ENCODE measurements around the gene IL22.

The IL22 gene

GRCh38 chr12:68233498-68233897 lies 19.9 kb downstream of the IL22 start:
- no peak for TF ChIP-seq CTCF (conservative IDR thresholded peaks at IDR 0.05; ENCODE audit: low read depth, low read length)

GRCh38 chr12:68231691-68232090 lies 21.7 kb downstream of the IL22 start:
- TF ChIP-seq CTCF (conservative IDR thresholded peaks at IDR 0.05; ENCODE audit: low read depth, low read length): no peak

More at GRCh38 chr12:68233498-68233897, 19.9 kb downstream of the IL22 start:
- no peak for DNase-seq (ENCODE audit: low read depth)
- H3K4me3 ChIP-seq (ENCODE audit: low read length): no peak overlapping the region

GRCh38 chr12:68231229-68231628 lies 22.2 kb downstream of the IL22 start:
- no peak for TF ChIP-seq CTCF (conservative IDR thresholded peaks at IDR 0.05; ENCODE audit: low read depth, low read length)
- no peak for DNase-seq (ENCODE audit: low read depth)
- no peak overlapping the region for H3K4me3 ChIP-seq (ENCODE audit: low read length)

More at GRCh38 chr12:68231691-68232090, 21.7 kb downstream of the IL22 start:
- DNase-seq (ENCODE audit: low read depth): no peak
- H3K4me3 ChIP-seq (ENCODE audit: low read length): no peak overlapping the region

GRCh38 chr12:68229956-68230355 lies 23.4 kb downstream of the IL22 start:
- no peak overlapping the region for H3K4me3 ChIP-seq (ENCODE audit: low read length)
- DNase-seq (ENCODE audit: low read depth): no peak
- no peak for TF ChIP-seq CTCF (conservative IDR thresholded peaks at IDR 0.05; ENCODE audit: low read depth, low read length)

- no peak overlapping the region for H3K4me3 ChIP-seq (ENCODE audit: low read length)
- peak; percentile 40 for DNase-seq (ENCODE audit: low read depth)
- TF ChIP-seq CTCF (conservative IDR thresholded peaks at IDR 0.05; ENCODE audit: low read depth, low read length): no peak
These were observed 26.0 kb downstream of the IL22 start for GRCh38 chr12:68227356-68227755.

- no peak for TF ChIP-seq CTCF (conservative IDR thresholded peaks at IDR 0.05; ENCODE audit: low read depth, low read length)
- DNase-seq (ENCODE audit: low read depth): no peak
- H3K4me3 ChIP-seq (ENCODE audit: low read length): no peak within 1 kb of the TSS
These were observed 27.6 kb downstream of the IL22 start, which contains the start of gene IL26 for GRCh38 chr12:68225576-68226476. Gene IL26 (minus strand): TSS chr12:68225810. CDS start chr12:68225756, 54 bp downstream.
